A673 (cell line): Measurements from ENCODE around the gene SNX18. TPM values are rescaled to one million over a fixed set of nuclear protein-coding genes. Genes with fewer than 3 reads are reported as not detected.

Experiments used
- BruUV-seq: library from RNA; stranded (reverse); fragments of 400-500 nt; replicated peaks from 2 replicates; lab custom pipeline; 2021; lab: Mats Ljungman, UMichigan
- CTCF ChIA-PET: fragments of 300-600 bp; sonication (Branson Sonifier 250); formaldehyde crosslinking; loops from one replicate; lab custom pipeline; 2022; ENCODE audit warnings: antibody characterized with exemption; lab: Charles Lee
- POLR2A ChIA-PET: fragments of 300-600 bp; sonication (Branson Sonifier 250); formaldehyde crosslinking; loops from one replicate; lab custom pipeline; 2022; ENCODE audit warnings: antibody characterized with exemption; ENCODE audit not compliant: low non-redundant PET; lab: Charles Lee
- DNase-seq: peaks from one replicate; pipeline ENCODE4 v3.0.0-alpha.2; 2015; ENCODE audit warnings: low spot score
- H3K27ac ChIP-seq: fragments of 200-600 bp; sonication (generic); 2 replicates; pipeline ENCODE4 v1.5.1; 2016; ENCODE audit warnings: mixed run types, low read depth, mild to moderate bottlenecking, mixed read lengths, antibody characterized with exemption, low read length; ENCODE audit not compliant: poor library complexity, severe bottlenecking
- H3K27me3 ChIP-seq: fragments of 200-600 bp; sonication (generic); replicated peaks from 2 replicates; pipeline ENCODE4 v1.6.1; 2017; ENCODE audit warnings: mixed run types, low read depth, mild to moderate bottlenecking, mixed read lengths, antibody characterized with exemption, low read length; ENCODE audit not compliant: insufficient read depth, poor library complexity
- H3K36me3 ChIP-seq: fragments of 200-600 bp; sonication (generic); 2 replicates; pipeline ENCODE4 v1.6.1; 2016; ENCODE audit warnings: mixed run types, mild to moderate bottlenecking, mixed read lengths, antibody characterized with exemption, low read length; ENCODE audit not compliant: insufficient read depth, poor library complexity, severe bottlenecking
- H3K4me1 ChIP-seq: fragments of 200-600 bp; sonication (generic); 2 replicates; pipeline ENCODE4 v1.6.1; 2017; ENCODE audit warnings: mixed run types, mild to moderate bottlenecking, mixed read lengths, antibody characterized with exemption, low read length; ENCODE audit not compliant: insufficient read depth, poor library complexity, severe bottlenecking
- H3K4me3 ChIP-seq: fragments of 200-600 bp; sonication (generic); 2 replicates; pipeline ENCODE4 v1.5.1; 2016; ENCODE audit warnings: low read depth, mixed run types, mild to moderate bottlenecking, mixed read lengths, low read length; ENCODE audit not compliant: poor library complexity, severe bottlenecking
- H3K9me3 ChIP-seq: fragments of 200-600 bp; sonication (generic); 2 replicates; pipeline ENCODE4 v1.6.1; 2016; ENCODE audit warnings: mixed run types, low read depth, mild to moderate bottlenecking, mixed read lengths, antibody characterized with exemption, low read length; ENCODE audit not compliant: poor library complexity, severe bottlenecking
- EZH2 ChIP-seq: fragments of 200-600 bp; sonication (generic); IDR thresholded peaks from 2 replicates; pipeline ENCODE4 v1.6.1; 2017; ENCODE audit warnings: borderline replicate concordance, low read depth, mild to moderate bottlenecking, mixed read lengths, antibody characterized with exemption, low read length; ENCODE audit not compliant: poor library complexity, severe bottlenecking
- intact Hi-C: fragments of 100-400 bp; cut with micrococcal nuclease; formaldehyde crosslinking; loops from one replicate; pipeline ENCODE4 v1.10.0; 2022; ENCODE audit not compliant: unreplicated experiment
- total RNA-seq: library from RNA; stranded (reverse); gene quantifications from 2 replicates; pipeline ENCODE4 v1.2.3, GENCODE V29; 2021
- TF ChIP-seq, protein P1 (sequence below): fragments of 300-800, 200-600 bp; sonication (generic); conservative IDR thresholded peaks from 2 replicates; pipeline ENCODE4 v1.5.1; 2017; ENCODE audit warnings: low read depth, mild to moderate bottlenecking, antibody characterized with exemption, low read length, moderate library complexity, mixed read lengths

SNX18 gene
- total RNA-seq, 1 experiment from 2014 or later, result 140 TPM

DNA sequence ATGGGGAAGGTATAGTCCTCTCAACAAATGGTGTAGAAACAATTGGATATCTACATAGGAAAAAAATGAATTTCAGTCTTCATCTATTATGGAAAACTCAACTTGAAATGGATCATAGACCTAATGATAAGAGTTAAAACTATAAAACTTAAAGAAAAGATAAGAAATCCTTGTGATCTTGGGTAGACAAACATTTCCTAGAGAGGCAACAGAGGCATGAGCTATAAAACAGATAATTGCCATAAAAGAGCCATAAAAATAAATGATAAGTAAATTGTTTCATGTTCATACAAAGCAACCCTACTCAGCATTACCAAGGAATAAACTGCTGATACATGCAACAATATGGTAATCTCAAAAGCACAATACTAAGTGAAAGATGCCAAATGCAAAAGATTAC is 76.2 kb downstream of the SNX18 start:
- CTCF ChIA-PET, result no interaction called here
- POLR2A ChIA-PET, result no interaction called here
- no peak overlapping the region for H3K4me3 ChIP-seq
- H3K36me3 ChIP-seq, result no peaks in the 10 kb centered on the region
- no peaks in the 10 kb centered on the region for H3K4me1 ChIP-seq
- no peaks in the 10 kb centered on the region for H3K27me3 ChIP-seq
- intact Hi-C loops, result no loop called here
- no peaks in the 10 kb centered on the region for H3K9me3 ChIP-seq
- no peak overlapping the region for H3K27ac ChIP-seq
- BruUV-seq, result no TSS peak
- DNase-seq, result no peak
- TF ChIP-seq, protein P1, sequence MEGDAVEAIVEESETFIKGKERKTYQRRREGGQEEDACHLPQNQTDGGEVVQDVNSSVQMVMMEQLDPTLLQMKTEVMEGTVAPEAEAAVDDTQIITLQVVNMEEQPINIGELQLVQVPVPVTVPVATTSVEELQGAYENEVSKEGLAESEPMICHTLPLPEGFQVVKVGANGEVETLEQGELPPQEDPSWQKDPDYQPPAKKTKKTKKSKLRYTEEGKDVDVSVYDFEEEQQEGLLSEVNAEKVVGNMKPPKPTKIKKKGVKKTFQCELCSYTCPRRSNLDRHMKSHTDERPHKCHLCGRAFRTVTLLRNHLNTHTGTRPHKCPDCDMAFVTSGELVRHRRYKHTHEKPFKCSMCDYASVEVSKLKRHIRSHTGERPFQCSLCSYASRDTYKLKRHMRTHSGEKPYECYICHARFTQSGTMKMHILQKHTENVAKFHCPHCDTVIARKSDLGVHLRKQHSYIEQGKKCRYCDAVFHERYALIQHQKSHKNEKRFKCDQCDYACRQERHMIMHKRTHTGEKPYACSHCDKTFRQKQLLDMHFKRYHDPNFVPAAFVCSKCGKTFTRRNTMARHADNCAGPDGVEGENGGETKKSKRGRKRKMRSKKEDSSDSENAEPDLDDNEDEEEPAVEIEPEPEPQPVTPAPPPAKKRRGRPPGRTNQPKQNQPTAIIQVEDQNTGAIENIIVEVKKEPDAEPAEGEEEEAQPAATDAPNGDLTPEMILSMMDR, result no peak
- no peak for TF ChIP-seq EZH2

DNA sequence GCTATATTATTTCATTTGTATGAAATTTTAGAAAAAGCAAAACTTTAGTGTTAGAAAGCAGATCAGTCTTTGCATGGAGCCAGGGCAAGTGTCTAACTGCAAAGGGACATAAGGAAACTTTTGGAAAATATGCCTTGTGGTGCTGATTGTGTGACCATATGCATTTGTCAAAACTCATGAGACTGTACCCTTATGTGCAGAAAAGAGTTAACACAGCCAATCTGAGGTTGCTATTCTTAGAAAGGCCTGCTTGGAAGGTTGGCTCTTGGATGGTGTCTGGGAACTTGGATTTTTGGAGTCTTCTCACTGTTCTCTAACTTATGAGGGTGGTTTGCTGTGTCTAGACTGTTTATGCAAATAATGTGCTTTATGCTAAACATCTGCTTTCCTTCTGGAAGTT is 76.6 kb downstream of the SNX18 start:
- H3K9me3 ChIP-seq, result no peaks in the 10 kb centered on the region
- no peaks in the 10 kb centered on the region for H3K4me1 ChIP-seq
- no TSS peak for BruUV-seq
- no peak overlapping the region for H3K4me3 ChIP-seq
- no peaks in the 10 kb centered on the region for H3K36me3 ChIP-seq
- ChIA-PET CTCF (no interaction called here), POLR2A (no interaction called here)
- intact Hi-C loops, result no loop called here
- no peak for TF ChIP-seq EZH2
- TF ChIP-seq, protein P1, result no peak
- no peak for DNase-seq
- no peaks in the 10 kb centered on the region for H3K27me3 ChIP-seq
- no peak overlapping the region for H3K27ac ChIP-seq

DNA sequence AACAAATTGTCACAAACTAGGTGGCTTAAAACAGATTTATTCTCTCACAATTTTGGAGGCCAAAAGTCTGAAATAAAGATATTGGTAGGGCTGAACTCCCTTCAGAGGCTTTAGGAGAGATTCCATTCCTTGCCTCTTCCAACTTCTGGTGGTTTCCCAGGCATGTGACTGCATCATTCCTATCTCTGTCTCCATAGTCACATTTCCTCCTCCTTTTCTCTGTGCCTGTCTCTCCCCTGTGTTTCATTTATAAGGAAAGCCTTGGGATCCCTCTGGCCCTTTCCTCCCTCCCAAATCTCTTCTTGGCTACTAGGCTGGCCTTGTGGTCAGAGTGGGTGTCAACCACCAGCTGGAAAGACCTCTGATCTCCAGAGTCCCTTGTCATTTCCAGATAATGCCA is 78.2 kb downstream of the SNX18 start:
- ChIA-PET POLR2A (no interaction called here), CTCF (no interaction called here)
- Histone ChIP-seq H3K36me3 (no peaks in the 10 kb centered on the region), H3K9me3 (no peaks in the 10 kb centered on the region), H3K27me3 (no peaks in the 10 kb centered on the region), H3K4me3 (no peak overlapping the region), H3K27ac (no peak overlapping the region), H3K4me1 (no peaks in the 10 kb centered on the region)
- intact Hi-C loops, result no loop called here
- BruUV-seq, result no TSS peak
- TF ChIP-seq, protein P1, result no peak
- no peak for TF ChIP-seq EZH2
- no peak for DNase-seq

Other genes starting within 250 kb of the SNX18 start
- gene ARL15, start 207.2 kb upstream of the SNX18 start, total RNA-seq, result 17.2 and 18.3 TPM in 2 replicates
- not detected in 2 replicates for gene HSPB3, start 62.1 kb upstream of the SNX18 start, total RNA-seq